Kidney glomerular epithelial cell (primary cell): Measurements from ENCODE around the gene PSMB3.

ENCODE experiments used
- DNase-seq: peaks from one replicate; lab custom pipeline; 2025; lab: John Stamatoyannopoulos, UW

PSMB3 gene

GRCh38 chr17:38752308-38753070 lies at the start of gene PSMB3:
TSS of gene PSMB3 (plus strand) at chr17:38752741. CDS start at chr17:38752827, 86 bp downstream.
- peak; percentile 100 for DNase-seq

DNA sequence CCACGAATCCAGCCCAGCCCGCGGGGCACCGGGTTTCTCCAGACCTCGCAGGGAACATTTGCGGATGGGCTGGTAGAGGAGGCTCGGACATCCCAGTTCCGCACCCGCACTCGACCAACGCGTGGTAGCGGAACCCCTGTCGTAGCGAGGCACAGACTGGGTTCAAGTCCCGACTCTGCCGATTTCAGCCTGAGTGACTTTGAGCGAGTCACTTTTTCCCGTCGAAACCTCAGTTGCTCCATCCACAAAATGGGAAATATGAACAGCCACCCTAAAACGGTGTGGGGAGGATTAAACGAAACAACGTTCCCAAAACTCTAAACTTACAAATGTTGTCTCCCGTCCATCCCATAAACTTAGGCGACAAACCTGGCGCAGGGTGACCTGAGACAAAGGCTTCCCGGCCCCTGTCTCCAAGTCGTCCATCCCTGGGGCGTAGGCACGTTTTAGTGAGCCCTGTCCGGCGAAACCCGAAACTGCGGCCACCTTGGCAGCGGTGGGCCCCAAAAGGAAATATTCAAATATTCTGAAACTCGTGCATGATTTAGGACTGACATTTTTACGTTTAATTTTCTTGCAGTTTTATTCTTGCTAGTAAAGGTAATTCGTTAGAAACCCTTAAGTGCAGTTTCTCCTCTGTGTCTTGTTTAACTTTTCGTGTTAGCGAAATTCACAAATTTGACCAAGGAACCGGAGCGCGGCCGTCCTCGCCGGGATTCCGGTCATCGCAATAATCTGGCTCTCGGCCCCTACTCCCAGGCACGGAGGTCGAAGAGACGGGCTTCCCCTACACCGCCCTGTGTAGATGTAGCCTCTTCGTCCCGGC lies 49.4 kb upstream of the PSMB3 start:
- DNase-seq, result no peak

GRCh38 chr17:38703742-38704605 lies 48.6 kb upstream of the PSMB3 start:
- peak; percentile 30 for DNase-seq

DNA sequence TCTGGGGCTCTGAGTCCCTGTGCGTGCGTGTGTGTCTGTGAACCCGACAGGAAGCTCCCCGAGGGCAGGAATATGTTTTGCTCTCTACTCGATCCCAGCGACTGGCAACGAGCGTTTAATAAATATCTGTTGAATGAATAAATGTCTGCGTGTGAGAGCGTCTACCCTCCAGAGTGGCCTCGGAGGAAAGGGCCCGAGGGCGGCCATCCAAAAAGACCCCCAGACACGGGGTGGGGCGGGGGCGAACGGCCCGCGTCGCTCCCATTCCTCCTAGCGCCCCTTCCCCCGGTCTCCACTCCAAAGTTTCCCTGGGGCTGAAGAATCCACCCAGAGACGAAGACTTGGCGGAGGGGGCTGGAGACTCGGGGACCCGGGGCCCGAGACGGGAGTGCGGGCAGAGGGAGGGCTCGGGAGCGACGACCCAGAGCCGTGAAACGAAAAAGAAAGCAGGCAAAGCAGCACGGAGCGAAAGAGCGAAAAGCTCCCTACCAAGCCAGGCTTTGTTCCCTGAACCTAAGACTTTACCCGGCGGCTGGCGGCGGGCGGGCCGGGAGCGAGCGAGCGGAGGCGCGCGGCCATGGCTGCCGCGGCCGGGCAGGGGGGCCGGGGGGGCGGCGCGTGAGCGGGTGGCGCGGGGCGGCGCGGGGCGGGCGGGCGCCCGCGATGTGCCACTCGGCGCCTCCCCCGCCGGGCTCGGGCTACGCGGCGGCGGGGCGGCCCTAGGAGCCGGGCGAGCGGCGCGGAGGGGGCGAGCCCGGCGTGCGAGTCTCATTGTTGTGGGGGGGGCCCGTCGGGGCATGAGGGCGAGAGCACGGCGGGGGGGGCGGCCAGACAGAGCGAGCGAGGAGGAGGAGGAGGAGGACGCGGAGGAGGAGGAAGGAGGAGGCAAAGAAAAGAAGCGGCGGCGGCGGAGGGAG lies 47.7 kb upstream of the PSMB3 start, which contains the start of gene MLLT6:
Gene MLLT6, plus strand, starts transcription at position 668 of the 917 bp plus-strand sequence. CDS start 360 bp downstream, outside the sequence.
- peak; percentile 36 for DNase-seq

DNA sequence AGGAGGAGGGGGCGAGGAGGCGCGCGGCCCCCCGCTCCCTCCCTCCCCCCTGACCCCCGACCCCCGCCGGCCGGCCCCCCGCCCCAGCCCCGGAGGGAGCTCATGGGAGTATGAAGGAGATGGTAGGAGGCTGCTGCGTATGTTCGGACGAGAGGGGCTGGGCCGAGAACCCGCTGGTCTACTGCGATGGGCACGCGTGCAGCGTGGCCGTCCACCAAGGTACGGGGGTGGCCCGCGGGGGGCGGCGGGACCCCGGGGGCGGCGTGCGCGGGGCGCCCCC lies 47.1 kb upstream of the PSMB3 start:
- DNase-seq, result no peak

- peak; percentile 29 for DNase-seq
These were observed 46.6 kb upstream of the PSMB3 start for GRCh38 chr17:38705803-38706504.

- no peak for DNase-seq
These were observed 45.9 kb upstream of the PSMB3 start for GRCh38 chr17:38706505-38707216.

DNA sequence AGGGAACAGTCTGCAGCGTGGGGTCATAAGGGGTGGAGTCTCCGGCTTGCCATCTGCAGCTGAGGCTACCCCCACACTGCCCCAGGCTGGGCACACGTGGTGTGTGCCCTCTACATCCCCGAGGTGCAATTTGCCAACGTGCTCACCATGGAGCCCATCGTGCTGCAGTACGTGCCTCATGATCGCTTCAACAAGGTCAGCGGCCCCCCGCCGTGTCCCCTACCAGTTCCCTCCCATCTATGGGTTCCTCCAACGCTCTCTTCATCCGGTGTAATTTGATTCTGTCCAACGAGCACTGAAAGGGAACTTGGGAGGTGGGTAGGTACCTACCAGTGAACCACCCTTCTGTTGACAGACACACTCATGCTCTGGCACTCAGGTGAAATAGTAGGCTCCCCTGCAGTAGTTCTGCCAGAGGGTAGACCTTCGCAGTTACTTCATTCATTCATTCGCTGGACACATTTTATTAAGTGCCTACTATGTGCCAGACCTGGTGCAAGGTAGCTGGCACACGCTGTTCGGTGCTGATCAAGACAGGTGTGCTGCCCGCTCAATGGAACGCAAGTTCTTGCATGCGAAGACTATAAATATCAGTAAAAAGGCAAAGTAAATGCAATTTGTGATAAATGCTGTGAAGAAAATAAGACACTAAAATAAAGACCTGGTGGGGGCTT lies 44.7 kb upstream of the PSMB3 start:
- DNase-seq, result no peak

DNA sequence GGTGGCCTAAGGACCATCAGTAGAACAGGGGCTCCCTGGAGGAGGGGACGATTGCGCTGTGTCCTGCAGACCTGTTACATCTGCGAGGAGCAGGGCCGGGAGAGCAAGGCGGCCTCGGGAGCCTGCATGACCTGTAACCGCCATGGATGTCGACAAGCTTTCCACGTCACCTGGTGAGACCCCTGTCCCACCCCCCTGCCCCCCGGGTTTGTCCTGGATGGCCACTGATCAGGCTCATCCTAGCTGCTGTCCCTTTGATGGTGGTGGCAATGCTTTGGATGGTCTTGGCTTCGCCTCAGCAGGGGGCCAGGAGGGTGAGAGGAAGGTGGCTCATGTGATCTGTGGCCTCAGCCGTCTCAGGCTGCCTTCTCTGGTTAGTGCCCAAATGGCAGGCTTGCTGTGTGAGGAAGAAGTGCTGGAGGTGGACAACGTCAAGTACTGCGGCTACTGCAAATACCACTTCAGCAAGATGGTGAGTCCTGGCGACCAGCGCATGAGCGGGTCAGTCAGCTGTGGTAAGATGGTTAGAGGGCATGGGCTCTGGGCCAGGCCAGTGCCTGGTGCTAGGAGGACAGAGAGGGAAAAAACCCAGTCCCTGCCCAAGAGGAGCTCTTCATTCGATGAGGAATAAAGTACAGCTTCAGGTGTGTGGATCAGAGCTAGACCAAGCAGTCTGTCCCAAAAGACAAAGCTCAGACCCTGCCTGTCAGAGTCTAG lies 43.3 kb upstream of the PSMB3 start:
- DNase-seq, result no peak

DNA sequence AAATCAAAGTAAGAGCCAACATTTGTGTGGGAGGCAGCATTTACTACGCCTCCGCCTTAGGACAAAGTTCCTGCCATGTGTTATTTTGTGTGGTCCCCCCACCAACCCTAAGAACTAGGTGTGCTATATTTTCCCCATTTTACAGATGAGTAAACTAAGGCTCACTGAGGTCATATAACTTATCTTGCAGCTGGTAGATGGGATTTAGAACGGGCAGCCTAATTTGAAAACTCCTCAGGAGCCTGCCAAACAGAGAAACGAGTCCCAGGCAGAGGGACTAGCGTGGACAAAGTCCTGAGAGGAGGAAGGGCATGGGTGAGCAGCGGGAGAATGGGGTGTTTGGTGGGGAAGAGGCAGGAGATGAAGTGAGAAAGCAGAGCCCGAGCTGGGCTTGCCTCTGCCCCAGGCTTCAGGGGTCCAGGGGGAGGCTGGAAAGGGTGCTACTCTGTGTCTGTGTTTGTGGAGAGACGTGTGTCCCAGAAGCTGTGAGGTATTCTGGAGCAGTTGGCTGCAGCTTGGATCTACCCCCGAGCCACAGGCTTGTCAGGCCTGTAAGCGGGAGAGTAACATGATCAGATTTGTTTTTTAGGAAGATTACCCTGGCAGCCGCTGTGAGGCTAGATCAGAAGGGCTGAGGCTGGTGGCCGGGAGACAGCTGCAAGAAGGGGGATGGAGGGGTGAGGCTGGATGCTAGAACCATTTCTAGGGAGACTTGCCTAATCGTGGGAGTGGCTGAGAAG lies 42.5 kb upstream of the PSMB3 start:
- DNase-seq, result no peak

DNA sequence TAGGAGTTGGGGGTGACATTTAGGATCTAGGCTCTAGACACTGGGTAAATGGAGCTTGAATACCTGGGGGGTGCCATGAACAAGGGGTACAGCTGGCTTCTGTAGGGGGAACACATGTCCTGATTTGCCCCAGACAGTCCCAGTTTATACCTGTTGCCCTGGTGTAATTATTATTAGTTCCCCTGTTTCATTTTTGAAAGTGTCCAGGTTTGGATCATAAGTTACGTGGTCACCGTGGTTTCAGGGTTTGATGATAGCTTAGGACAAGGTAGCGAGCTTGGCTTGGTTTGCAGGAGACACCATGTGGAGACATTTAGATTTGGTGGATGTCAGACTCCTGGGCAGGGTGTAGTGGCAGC lies 42.0 kb upstream of the PSMB3 start:
- no peak for DNase-seq

DNA sequence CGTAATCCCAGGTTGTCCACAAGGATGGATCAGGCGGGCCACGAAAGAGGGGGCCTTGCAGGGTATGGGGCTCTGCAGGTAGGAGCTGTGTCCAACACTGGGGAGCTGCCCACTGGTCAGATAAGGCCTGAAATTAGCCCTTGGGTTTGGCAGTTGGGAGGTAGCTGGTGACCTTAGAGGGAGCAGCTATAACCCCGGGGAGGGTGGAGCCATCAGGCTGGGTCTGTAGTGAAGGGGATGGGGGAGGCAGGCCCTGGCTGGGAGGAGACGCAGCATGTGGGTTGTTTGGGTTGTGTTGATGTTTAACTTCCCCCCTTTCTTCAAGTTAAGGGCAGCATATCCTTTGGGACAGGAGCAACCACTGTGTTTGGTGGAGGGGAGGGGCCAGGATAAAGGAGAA lies 41.6 kb upstream of the PSMB3 start:
- no peak for DNase-seq

DNA sequence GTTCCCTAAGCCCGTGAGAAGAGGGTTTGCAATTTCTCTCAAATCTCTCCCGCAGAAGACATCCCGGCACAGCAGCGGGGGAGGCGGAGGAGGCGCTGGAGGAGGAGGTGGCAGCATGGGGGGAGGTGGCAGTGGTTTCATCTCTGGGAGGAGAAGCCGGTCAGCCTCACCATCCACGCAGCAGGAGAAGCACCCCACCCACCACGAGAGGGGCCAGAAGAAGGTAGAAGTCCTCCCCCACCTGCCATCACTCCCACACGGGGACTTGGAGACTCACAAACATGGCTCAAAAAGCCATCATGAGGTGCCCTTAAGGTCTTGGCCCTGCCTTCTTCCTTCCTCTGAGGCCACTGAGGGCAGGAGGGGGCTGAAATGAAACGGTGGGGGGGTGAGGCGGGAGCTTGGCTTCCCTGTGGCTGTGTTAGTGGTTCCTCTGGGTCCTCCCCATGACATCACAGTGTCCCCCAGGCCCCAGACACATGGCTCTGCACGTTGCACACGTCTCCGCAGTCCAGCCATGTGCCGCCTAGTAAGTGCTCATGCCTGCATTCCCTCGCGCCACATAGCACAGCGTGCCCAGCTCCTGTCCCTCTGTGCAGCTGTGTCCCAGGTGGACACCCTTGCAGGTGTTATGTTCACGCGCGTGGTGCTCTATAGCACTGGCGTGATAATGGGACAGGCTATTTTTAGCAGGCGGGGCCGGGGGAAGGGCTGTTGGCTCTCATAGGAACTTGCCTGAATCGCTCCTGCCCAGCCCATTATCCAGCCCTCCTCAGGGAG lies 40.6 kb upstream of the PSMB3 start:
- no peak for DNase-seq

GRCh38 chr17:38712593-38712992 lies 39.9 kb upstream of the PSMB3 start:
- DNase-seq, result no peak

- no peak for DNase-seq
These were observed 39.0 kb upstream of the PSMB3 start for GRCh38 chr17:38713456-38714075.

DNA sequence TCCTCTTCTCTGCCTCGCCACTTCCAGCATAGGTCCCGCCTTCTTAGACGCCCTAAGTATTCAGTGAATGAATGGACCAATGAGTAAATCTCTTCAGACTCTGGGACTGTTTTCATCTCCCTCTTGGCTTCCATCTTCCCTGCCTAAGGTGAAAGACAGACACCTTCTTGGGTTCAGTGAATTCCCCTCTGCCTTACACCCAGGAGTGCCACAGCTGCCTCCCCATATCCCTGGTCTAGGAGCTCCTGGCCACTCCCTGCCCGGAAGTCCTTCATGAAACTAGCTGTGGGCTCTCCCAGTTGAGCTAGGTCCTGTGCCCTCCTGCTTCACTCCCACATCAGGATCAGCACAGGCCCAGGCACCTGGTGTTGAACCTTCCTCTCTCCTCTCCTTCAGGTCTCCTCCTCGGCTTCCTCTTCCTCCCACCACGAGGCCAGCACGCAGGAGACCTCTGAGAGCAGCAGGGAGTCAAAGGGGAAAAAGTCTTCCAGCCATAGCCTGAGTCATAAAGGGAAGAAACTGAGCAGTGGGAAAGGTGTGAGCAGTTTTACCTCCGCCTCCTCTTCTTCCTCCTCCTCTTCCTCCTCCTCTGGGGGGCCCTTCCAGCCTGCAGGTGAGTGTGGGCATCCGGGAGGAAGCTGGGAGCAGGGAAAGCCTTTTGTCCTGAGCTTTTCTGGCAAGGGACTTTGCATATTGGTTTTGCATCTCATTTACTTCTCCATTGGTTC lies 37.2 kb upstream of the PSMB3 start:
- DNase-seq, result no peak
